H1 (cell line): Measurements from ENCODE around the gene EMX1. TPM values are rescaled to one million over a fixed set of nuclear protein-coding genes. Genes with fewer than 3 reads are reported as not detected.
A peak's percentile ranks its signal among the peaks of the same experiment; 100 is the strongest.

ENCODE experiments used
- GTF2F1 ChIP-seq: IDR thresholded peaks from 2 replicates; pipeline ENCODE4 v1.6.1; 2012; ENCODE audit warnings: low read depth, low read length, improper control_type of control experiment, borderline replicate concordance
- RNF2 ChIP-seq: fragments of 200-900, 300-1000 bp; sonication (generic); IDR thresholded peaks from 2 replicates; pipeline ENCODE4 v1.7.1; 2016; ENCODE audit warnings: borderline replicate concordance, low read depth, mild to moderate bottlenecking, antibody characterized with exemption, low read length; ENCODE audit not compliant: poor library complexity, severe bottlenecking; ENCODE audit errors: missing control alignments
- SAP30 ChIP-seq: fragments of 300-600 bp; sonication (generic); IDR thresholded peaks from 2 replicates; pipeline ENCODE4 v1.7.1; 2012; ENCODE audit warnings: low read length, moderate library complexity, mild to moderate bottlenecking, inconsistent platforms; ENCODE audit not compliant: insufficient read depth, insufficient replicate concordance
- TAF7 ChIP-seq: optimal IDR thresholded peaks from 2 replicates; pipeline ENCODE3; 2011; ENCODE audit warnings: low read depth, mild to moderate bottlenecking, inconsistent platforms, low read length, moderate library complexity, borderline replicate concordance
- polyA plus RNA-seq, 7 experiments: library from polyadenylated mRNA; depleted of rRNA in 3 of 7; stranded (reverse) in 5 of 7; unstranded in 2 of 7; fragments of >200 nt in 5 of 7; fragments of 200-250 nt in 2 of 7; gene quantifications; 1 replicate in 5 of 7; 2 replicates in 1 of 7; 4 replicates in 1 of 7; pipeline versions ENCODE4 v1.2.1 to v1.2.3, GENCODE V29; 2011 to 2013; ENCODE audit warnings: missing spikeins in 2 of 7, mixed read lengths in 2 of 7
- total RNA-seq: library from RNA; stranded (reverse); fragmentation: NEBNext Ultra II Directional; extraction: Animal tissue kit (Norgen Biotek cat#: 25700); gene quantifications from 2 replicates; pipeline ENCODE4 v1.2.1, GENCODE V29; 2021

EMX1 gene
- total and polyA plus RNA-seq, 2 of the 8 experiments (the other 6 are each of a cell fraction or from before 2014, with no cell fraction given): 2.4 to 4.9 TPM

DNA sequence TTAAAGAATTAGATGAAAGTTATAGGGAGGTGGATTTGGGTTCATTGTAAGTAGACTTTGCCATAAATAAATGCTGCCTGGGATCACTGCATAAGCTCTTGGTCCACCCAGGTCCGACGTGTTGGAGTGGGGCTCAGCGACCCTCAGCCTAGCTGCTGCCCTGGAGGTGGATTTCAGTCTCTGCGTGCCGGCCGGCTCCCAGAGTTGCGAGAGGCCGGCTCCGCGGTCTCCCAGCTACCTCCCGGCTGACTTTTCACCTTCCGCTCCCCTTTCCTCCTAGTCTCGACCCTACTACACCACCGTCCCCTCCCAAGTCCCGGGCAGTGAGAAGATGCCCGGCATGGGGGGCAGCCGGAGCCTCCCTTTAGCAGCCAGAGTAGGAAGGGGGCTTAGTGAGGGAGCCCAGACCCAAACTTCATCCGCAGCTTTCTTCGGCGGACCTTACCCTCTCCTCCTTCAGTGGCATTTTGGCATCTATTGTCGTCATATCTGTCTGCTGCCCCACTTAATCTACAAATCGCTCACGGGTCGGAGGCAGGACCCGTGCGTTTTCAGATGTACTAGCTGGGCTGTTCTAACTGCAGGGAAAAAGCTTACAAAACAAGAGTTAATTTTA lies 8.1 kb downstream of the EMX1 start (continued):
- no peak for TF ChIP-seq SAP30
- peak; percentile 93 for TF ChIP-seq RNF2
- no peak for TF ChIP-seq TAF7
- no peak for TF ChIP-seq GTF2F1
